ENCODE data around the gene PRR33. TPM values are rescaled to one million over a fixed set of nuclear protein-coding genes. Genes with fewer than 3 reads are reported as not detected.

PRR33 gene
- total RNA-seq, 1 donor from 2014 or later = not detected

DNA sequence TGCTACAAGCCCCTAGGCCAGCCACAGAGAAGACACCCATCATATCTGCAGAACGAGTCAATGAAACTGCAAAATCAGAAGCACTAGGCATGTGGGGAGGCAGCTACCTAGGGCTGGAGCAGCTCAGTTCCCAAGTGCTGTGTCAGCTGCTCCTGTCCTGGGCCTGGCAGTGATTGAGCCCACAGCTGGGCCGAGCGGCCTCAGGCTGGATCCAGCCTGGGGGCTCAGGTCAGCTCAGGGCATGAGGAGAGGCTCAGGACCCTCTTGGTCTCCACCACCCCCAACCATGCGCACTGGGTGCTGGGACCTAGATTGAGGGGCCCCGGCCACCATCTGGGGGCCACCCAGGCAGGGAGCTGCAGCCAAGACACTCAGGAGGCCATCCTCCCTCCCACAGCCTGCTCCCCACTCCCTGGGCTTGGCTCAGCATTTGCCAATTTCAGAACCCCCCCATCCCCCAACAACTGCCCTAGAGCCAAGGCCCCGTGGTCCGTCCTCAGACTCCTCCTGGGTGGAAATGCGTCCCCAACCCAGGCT, 25.4 kb upstream of the PRR33 start:
- intact Hi-C loops (cut with micrococcal nuclease) = loop anchor here (1.0 kb wide), 1 partner anchor 28 kb away; no protein-coding TSS in a partner anchor

DNA sequence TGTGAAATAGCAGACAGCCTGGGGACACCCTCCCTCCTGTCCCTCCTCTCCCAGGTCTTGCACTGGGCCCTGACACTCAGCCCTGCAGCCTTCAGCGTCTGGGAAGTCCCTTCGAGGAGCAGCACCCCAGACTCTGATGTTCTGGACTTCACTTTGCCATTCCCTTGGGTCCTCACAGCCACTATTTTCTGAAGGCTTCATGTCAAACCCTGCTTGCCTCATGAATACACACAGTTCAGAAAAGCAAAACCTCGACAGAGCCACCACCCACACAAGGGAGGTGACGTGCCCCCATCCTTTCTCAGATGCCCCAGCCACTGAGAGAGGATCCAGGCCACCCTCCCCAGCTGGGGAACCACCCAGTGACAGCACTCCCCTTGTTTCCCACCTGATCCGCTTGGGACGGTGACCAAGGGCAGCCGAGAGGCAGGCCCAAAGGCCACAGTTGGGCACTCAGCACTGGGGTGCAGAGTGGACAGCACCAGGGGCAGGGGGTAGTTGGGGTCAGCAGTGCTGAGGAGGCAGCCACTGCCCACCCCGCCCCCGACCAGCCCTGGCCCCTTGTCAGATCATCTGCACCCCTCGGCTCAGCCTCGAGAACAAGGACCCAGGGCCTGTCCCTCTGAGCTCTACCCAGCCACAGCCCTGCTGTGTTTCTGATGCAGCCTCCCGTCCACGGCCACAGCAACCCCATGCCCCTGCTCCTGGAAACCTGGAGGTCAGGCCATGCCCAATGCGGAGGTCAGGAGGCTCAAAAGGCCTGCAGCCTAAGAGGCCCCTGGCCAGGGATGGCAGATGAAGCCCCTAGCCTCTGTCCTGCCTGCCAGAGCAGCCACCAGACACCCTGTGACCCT, 24.7 kb upstream of the PRR33 start:
- intact Hi-C loops (cut with micrococcal nuclease) = no loop called here

DNA sequence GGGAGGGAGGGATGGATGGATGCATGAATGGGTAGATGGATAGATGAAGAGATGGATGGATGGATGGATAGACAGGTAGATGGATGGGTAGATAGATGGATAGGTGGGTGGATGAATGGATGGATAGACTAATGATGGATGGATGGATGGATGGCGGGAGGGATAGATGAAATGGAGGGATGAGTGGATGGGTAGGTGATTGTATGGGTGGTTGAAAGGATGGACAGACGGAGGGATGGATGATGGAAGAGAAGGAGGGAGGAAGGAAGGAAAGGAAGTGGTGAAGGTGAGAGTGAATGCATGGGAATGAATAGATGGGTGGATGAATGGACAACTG, 24.1 kb upstream of the PRR33 start:
- intact Hi-C loops (cut with micrococcal nuclease) = no loop called here

DNA sequence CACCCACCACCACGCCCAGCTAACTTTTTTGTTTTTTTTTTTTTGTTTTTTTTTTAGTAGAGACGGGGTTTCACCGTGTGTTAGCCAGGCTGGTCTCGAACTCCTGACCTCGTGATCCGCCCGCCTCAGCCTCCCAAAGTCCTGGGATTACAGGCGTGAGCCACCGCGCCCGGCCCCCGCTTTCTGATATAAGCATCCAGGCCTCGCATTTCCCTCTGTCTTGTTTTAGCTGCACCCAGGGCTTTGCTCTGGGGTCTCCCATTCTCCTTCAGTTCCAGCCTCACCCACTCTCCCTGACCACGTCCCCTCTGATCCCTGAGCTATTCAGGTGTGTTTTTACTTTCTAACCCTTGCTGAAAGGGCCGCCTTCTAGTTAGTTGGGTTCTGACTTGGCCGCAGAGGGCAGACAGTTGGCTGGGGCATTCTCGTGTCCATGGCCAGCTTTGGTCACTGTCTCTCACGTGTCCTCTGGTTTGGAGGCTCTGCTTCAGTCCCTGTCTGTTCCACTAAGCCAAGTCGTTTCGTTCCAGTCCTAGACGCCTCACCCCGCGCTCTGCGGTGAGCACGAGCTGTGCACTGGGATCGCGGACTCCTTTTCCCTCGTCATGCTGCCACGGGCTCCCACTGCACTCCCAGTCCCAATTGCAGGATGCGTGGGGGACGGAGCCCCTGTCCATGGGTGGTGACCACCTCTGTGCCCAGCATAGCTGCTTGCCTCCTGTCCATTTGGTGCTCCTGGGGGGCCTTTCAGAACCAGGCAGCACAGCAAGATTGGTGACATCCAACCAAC, 21.8 kb upstream of the PRR33 start:
- intact Hi-C loops (cut with micrococcal nuclease) = loop anchor here (1.0 kb wide), 1 partner anchor 26 kb away; no protein-coding TSS in a partner anchor

DNA sequence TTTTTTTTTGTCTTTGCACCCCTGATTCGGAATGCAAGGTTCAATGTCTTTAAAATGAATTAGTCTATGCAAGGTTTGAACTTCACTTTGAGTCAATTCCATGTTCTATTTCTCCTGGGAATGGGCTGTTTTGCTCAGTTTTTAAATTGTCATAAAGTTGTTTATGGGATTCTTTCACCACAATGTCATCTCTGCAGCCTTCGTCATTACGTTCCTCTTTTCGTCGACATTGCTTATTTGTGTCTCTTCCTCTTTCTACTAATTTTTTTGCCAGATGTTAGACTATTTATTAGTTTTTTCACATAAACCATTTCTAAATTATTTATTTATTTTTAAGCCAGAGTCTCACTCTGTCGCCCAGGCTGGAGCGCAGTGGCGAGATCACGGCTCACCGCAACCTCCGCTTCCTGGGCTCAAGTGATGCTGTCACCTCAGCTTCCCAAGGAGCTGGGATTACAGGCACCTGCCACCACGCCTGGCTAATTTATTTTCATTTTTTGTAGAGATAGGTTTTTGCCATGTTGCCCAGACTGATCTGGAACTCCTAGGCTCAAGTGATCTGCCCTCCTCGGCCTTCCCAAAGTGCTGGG, 20.7 kb upstream of the PRR33 start:
- intact Hi-C loops (cut with micrococcal nuclease) = no loop called here

DNA sequence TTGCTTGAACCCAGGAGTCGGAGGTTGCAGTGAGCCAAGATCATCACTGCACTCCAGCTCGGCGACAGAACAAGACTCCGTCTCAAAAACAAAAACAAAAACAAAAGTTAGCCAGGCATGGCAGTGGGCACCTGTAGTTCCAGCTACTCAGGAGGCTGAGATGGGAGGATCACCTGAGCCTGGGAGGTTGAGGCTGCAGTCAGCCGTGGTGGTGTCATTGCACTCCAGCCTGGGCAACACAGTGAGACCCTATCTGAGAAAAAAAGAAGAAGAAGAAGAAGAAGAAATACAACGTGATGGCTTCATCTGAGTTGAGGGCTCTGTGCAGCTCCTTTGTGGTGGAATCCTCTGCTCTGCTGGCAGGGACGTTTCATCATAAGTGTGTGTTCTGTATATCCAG, 17.8 kb upstream of the PRR33 start:
- intact Hi-C loops (cut with micrococcal nuclease) = no loop called here

DNA sequence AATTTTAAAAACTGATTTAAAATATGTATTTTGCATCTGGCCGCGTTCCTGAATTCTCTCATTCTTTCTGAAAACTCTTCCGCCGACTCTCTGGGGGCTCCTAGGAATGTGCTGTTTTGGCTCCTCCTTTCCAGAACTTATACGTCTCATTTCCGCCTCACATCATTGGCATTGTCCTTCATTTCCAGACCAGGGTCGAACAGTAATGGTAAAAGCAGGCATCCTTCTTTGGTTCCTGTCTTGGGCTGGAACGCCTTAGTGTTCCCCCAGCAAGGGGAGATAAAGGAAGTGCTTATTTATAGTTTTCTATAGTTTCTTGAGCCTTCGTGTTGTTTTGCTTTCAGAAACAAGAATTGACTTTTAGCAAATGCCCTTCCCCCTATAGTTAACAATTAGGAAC, 16.9 kb upstream of the PRR33 start:
- intact Hi-C loops (cut with micrococcal nuclease) = no loop called here

DNA sequence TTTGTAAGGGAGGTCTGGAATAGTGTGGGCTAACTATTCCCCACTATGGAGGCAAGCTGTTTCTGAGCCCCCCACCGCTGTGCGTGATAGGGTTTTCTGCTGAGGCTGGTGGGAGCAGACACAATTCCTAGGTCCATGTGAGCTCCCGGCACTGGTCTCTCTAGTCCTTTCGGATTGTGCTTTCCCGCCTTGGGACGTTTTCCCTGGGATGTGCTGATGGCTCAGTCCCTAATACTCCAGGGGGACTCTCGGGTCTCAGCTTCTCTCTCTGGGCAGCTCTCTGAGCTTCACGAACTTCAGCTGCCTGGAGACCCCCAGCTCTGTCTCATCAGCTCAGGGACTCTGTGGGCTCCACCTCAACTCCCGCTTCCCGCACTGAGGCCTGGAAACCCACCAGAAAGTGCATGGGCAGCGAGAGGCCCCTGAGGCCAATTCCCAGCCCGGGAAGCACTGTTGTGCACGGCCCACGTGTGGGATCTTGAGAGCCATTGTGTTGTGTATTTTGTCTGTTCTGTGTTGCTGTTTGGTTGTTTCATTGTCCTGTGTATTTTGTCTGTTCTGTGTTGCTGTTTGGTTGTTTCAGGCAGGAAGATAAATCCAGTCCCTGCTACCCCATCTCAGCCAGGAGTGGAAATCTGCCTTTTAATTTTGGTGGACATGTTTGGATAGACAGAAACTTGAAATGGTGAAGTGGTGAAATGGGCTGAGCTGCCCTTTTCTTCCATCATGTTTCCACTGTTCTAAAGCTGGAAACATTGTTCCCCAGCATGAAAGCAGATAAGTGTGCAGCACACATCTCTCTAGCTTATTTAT, 15.1 kb upstream of the PRR33 start:
- intact Hi-C loops (cut with micrococcal nuclease) = no loop called here

DNA sequence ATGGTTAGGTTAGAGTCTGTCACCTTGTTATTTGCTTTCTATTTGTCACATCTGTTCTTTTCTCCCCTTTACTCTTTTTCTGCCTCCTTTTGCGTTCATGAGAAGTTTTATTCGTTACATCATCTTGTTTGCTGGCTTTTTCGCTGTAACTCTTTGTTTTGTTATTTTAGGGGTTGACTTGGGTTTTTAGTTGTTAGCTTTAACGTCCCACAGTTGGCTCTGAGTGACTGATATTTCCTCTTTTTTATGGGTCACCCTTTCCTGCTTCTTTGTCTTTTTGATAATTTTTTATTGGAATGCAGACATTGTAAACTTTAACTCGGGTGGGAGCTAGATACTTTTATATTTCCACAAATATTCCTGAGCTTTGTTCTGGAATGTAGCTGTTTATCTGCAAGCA, 14.5 kb upstream of the PRR33 start:
- intact Hi-C loops (cut with micrococcal nuclease) = no loop called here

DNA sequence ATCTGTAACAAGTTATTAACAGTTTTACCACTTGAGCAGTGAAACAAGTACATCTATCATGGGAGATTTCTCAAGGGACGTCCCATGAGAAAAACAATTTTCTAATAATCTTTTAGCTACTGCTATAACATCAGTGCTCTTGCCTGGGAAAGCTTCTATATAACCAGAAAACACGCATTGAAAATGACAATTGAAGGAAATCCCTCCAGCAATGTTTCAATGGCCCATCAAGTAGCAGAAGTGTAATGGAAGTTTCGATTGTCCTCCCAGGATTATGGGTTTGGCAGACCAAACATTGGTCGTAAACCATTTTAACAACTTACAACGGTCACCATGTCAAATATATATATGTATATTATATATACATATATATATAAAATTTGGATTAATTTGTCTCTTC, 8.0 kb upstream of the PRR33 start:
- intact Hi-C loops (cut with micrococcal nuclease) = no loop called here

DNA sequence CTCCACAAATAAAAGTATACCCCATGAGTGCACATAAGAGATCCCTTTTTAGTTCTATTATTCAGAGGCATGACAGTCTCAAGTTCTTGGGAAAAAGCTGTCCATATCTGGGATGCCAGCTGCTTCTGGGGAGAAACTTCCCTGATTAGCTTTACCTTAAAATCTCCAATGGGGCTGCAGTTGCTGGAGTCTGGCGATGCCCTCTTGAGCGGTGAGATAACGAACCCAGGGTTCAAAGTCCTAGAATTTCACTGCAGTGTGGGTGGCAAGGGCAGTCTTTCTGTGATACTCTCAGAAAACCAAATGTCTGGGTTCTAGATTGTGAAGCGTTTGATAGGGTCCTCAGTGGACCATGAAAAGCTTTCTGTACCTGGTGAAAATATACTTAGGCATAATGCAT, 7.4 kb upstream of the PRR33 start:
- intact Hi-C loops (cut with micrococcal nuclease) = no loop called here

DNA sequence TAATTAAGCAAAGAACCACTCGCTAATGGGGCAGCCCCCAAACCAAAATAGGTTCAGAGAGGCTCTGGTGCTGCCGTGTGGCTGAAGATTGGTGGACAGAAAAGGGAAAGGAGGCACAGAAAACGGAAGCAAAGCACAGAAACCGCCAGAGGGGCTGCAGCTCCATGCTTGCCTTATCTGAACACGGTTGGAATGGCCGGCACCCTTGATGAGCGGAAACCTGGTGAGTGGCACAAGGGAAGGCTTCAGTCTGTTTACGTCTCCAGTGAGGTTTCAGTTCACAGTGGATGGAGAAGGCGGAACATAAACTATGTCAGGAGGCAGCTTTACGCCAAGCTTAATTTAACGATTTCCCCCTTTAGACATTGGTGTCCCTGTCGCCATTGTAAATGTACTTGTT, 5.2 kb upstream of the PRR33 start:
- intact Hi-C loops (cut with micrococcal nuclease) = no loop called here

DNA sequence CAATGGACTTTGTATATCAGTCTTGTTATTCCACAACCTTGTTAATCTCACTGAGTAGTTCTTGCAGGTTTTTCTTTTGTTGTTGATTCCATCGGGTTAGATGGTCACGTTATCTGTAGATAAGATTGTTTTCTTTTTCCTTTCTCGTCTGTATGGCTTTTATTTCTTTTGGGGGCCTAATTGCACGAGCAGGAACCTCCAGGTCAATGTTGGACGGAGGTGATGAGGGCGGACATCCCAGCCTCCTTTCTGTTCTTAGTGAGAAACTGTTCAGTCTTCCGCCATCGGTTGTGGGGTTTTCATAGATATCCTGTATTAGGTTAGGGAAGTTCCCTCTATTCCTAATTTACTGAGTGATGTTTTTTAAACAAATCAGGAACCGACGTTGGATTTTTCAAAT, 4.8 kb upstream of the PRR33 start:
- intact Hi-C loops (cut with micrococcal nuclease) = no loop called here

DNA sequence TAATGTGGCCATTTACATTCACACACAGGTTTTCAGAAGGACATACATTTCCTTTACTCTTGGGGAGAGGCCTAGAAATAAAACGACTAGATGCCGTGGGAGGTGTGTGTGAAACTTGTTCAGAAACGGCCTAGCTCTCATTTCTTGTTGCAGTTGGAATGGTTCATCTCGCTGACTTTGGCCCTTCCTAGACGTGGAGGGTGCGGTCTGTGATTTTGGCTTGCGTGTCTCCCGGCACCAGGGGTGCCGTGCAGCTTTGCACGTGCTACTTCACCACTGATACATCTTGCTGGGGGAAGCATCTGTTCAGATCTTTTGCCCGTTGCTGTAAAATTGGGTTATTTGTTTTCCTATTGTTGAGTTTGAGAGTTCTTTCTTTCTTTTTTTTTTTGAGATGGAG, 3.1 kb upstream of the PRR33 start:
- intact Hi-C loops (cut with micrococcal nuclease) = no loop called here

DNA sequence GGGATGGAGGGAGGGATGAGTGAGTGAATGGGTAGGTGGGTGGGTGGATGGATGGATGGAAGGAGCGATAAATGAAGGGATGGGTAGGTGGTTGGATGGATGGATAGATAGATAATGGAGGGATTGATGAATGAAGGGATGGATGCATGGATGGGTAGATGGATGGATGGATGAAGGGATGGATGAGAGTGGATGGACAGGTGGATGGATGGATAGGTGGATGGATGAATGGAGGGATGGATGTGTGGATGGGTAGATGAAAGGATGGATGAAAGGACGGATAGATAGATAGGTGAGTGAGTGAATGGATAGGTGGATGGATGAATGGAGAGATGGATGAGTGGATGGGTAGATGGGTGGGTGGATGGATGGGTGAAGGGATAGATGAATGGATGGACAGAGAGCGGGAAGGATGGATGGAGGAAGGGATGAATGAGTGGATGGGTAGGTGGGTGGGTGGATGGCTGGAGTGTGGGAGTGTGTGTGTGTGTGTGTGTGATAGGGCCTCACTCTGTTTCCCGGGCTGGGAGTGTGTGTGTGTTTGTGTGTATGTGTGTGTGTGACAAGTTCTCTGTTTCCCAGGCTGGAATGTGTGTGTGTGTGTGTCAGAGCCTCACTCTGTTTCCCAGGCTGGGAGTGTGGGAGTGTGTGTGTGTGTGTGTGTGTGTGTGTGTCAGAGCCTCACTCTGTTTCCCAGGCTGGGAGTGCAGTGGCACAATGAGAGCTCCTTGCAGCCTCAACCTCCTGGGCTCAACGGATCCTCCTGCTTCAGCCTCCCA, 2.1 kb upstream of the PRR33 start:
- intact Hi-C loops (cut with micrococcal nuclease) = no loop called here

DNA sequence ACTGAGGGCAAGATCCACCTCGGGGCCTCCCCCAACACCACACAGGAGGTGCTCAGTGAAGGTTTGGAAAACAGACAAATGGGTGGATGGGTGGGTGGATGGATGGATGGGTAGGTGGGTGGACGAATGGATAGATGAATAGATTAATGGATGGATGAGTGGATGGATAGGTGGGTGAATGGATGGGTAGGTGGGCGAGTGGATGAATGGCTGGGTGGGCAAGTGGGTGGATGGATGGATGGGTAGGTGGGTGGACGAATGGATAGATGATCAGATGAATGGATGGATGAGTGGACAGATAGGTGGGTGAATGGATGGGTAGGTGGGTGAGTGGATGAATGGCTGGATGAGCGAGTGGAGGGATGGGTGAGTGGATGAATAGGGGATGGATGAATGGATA, 863 bp upstream of the PRR33 start:
- intact Hi-C loops (cut with micrococcal nuclease) = no loop called here

DNA sequence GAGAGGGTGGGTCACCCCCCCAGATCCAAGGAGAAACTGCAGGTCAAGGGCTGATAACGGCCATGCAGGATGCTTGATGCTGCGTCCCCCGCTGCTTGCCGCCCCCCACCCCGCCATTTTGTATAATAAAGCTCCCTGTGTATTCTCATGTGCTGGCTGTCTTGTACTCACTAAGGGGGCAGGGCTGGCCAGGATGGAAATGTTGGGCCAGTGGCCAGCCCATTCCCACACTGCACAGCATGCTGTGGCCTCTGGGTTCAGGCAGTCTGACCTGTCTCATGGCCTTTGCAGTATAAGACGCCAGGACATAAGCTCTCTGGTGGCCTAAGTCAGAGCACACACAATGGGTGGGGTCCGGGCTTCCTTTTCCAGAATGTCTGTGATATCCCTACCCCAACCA, 421 bp upstream of the PRR33 start:
- intact Hi-C loops (cut with micrococcal nuclease) = no loop called here

DNA sequence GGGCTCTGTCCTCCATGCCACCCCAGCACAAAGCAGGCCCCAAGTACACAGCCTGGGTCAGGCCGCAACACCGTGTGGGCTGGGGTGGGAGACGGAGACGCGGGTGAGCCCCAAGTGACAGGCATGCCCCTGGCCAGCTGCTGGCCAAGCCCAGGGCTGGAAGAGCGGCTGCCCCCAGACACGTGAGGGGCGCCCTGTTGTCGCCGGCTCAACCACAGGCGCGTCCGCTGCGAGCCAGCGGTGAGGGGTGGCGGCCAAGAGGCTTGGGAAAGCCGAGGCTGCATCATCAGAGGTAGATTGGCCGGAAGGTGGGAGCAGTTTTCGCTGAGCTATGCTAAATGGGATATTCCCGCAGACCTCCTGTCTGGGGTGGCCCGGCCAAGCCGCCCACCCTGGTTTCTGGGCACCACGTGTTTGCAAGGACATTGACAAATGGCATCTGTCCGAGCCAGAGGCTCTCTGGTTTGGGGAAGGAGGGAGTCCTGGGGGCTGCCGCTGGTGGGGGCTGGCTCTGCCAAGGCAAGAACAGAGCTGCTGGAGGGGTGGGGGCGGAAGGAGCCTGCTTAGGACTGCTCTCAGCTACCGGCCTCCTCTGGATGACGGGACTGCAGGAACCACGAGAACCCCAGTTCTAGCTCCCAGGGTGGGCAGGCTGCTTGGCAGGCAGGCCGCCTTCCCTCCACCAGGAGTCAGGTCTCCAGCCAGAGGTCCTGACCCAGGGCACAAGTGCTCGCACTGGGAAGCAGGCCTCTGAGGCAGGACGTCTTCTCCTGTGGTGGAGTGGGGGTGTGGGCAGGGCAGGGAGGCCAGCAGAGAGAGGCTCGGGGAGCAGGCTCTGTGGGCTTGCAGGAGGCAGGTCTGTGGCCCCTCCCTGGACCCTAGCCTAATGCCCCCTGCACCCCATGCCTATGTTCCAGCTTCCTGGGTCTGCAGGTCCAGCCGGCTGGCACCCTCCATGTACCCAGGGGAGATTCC, 552 bp downstream of the PRR33 start:
- intact Hi-C loops (cut with micrococcal nuclease) = no loop called here
